ENCODE results near the gene TENT5A. TPM values are rescaled to one million over a fixed set of nuclear protein-coding genes. Genes with fewer than 3 reads are reported as not detected.

The TENT5A gene
- total RNA-seq, 1 donor from 2014 or later: 26.6 TPM

- Histone ChIP-seq H3K9me3 (no peaks in the 10 kb centered on the region), H3K4me1 (no peaks in the 10 kb centered on the region), H3K27ac (no peak overlapping the region), H3K27me3 (ENCODE audit: low read depth) (no peaks in the 10 kb centered on the region), H3K36me3 (no peaks in the 10 kb centered on the region), H3K4me3 (no peak overlapping the region)
- TF ChIP-seq CTCF (IDR thresholded peaks at IDR 0.05): no peak
- intact Hi-C loops (cut with DNase I): no loop called here
- ATAC-seq: no peak
- no peak for DNase-seq
These were observed 27.4 kb downstream of the TENT5A start for GRCh38 chr6:81725127-81725526.

DNA sequence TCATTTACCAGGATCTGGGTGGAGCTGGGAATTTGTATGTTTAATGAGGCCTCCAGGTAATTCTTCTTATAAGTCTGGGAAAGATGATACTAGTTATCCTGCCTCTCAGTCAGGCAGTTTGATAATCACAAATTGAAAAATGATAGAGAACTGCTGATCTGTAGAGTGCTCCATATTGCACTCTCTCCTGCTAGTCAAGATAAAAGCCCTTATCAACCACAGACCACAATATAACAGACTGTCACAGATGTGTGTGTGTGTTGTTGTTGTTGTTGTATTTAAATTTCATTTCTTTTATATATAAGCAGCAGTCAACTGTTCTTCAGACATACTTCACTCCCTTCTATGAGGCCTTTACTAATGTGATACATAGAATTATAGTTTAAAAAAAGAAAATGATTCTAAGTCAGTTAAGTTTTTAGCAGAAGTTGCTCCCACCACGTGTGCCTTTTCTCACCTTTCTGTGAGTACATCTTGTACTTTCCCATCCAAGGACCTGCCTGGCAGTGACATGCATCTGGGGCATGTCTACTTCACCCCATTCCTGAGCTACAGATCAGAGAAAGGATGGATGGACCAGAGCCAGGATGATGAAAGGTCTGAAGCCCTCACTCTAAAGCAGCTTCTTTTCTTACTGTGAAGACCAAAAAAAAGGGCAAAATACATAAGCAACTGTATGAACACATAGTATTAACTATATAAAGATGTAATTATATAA, 29.8 kb downstream of the TENT5A start:
- Histone ChIP-seq H3K36me3 (no peaks in the 10 kb centered on the region), H3K9me3 (no peaks in the 10 kb centered on the region), H3K4me1 (no peaks in the 10 kb centered on the region), H3K27ac (no peak overlapping the region), H3K27me3 (ENCODE audit: low read depth) (no peaks in the 10 kb centered on the region), H3K4me3 (no peak overlapping the region)
- ATAC-seq (no peak), DNase-seq (no peak)
- no peak for TF ChIP-seq CTCF (IDR thresholded peaks at IDR 0.05)
- intact Hi-C loops (cut with DNase I): no loop called here

DNA sequence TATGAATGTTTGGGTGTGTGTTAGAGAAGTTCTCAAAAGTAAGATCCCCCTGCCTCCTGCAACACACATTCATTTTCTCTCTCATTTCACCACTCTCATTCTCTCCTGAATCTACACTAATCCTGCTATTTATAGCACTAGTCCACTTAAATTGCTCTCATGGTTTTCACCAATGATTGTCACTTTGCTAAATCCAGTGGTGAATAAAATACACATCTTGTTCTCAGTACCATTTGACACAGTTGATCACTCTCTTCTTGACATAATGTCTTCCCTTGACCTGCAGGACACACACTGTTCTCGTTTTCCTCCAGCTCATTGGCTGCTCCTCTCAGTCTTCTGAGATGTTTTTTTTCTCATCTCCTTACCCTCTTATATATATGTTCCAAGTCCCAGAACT, 32.1 kb downstream of the TENT5A start:
- DNase-seq (no peak), ATAC-seq (no peak)
- no peaks in the 10 kb centered on the region for H3K4me1 ChIP-seq
- no peaks in the 10 kb centered on the region for H3K27me3 ChIP-seq (ENCODE audit: low read depth)
- H3K4me3 ChIP-seq: no peak overlapping the region
- intact Hi-C loops (cut with DNase I): no loop called here
- TF ChIP-seq CTCF (IDR thresholded peaks at IDR 0.05): no peak
- no peak overlapping the region for H3K27ac ChIP-seq
- no peaks in the 10 kb centered on the region for H3K36me3 ChIP-seq
- no peaks in the 10 kb centered on the region for H3K9me3 ChIP-seq

DNA sequence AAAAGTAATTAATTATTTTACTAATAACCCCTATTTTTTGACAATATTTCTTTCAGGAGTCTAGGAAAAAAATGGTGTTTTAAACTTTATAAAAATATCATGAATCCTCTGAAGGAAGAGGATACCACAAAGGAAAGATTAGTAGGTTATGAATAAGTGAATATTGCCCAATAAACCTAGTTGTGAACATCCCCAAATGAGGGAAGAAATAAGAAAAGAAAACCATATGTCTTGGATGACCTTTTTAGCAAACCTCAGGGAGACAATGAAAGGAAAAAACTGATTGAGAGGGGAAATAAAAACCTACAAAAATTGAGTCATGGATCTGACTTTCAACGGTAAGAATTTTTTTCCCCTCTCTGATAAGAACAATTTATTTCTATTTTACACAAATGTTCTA, 34.4 kb downstream of the TENT5A start:
- no peak for TF ChIP-seq CTCF (IDR thresholded peaks at IDR 0.05)
- Histone ChIP-seq H3K9me3 (no peaks in the 10 kb centered on the region), H3K27me3 (ENCODE audit: low read depth) (no peaks in the 10 kb centered on the region), H3K27ac (no peak overlapping the region), H3K36me3 (no peaks in the 10 kb centered on the region), H3K4me3 (no peak overlapping the region), H3K4me1 (no peaks in the 10 kb centered on the region)
- ATAC-seq (no peak), DNase-seq (no peak)
- intact Hi-C loops (cut with DNase I): no loop called here

GRCh38 chr6:81714684-81715083, 37.8 kb downstream of the TENT5A start:
- ATAC-seq (no peak), DNase-seq (no peak)
- Histone ChIP-seq H3K4me3 (no peak overlapping the region), H3K36me3 (no peaks in the 10 kb centered on the region), H3K27ac (no peak overlapping the region), H3K9me3 (no peaks in the 10 kb centered on the region), H3K4me1 (no peaks in the 10 kb centered on the region), H3K27me3 (ENCODE audit: low read depth) (no peaks in the 10 kb centered on the region)
- TF ChIP-seq CTCF (IDR thresholded peaks at IDR 0.05): no peak
- intact Hi-C loops (cut with DNase I): no loop called here

All from lower lobe of right lung (tissue), 2 donors.